SKM-1 treated with dmso at 0.1 percent for 144 hours (cell line): ENCODE results near the gene PODN.

ENCODE experiments used
- DNase-seq: peaks from one replicate; lab custom pipeline; 2025; ENCODE audit not compliant: unreplicated experiment; lab: John Stamatoyannopoulos, UW

Gene PODN

DNA sequence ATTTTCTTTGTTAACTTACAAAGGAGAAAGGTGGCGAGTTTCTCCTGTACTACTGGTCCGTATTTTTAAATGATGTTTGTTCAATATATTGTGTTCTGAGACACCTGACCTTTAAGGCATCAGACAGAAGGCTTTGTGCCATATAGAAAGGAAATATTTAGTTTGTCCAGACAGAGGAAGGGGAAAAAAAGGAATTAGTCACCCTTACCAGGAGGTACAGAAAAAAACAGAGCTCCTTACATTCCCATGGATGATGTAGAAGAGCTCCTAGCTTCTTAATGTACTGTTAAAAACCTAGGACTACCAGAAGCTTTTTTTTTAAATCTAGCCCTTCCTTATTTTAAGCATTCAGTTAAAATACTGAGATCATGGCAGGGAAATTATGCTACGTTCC is 12.4 kb upstream of the PODN start:
- DNase-seq: no peak

DNA sequence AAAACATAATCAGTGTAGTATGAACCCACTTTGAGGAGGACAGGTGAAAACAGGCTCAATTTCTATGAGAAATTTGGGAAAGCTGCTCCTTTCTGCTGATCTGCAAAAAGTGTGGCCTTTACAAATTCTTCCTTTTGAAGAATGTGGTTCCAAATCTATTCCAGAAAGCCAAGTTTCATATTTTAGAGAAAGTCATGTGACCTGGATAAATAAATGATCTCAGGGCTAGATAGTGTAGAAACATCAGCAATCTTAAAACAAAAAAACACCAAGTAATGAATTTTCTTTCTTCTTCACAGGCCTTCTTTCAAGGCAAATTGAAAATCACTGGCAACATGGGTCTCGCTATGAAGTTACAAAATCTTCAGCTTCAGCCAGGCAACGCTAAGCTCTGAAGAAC is 11.7 kb upstream of the PODN start:
- DNase-seq: no peak

DNA sequence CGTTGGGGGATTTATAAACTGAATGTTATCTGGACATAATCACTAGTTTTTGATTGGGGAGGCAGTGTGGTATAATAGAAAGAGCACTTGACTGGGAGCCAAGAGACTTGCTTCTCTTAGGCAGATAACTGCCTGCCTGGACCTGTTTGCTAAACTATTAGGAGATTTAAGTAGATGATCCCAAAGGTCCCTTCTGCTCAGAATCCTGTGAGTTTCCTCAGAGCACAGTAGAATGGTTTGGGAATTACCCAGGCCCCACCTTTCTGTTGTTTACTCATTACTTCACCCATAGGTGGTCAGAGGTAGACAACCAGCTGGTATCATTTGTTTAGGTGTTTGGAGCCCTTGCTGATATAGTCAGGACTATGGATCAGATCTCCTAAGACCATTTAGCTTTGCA is 10.3 kb upstream of the PODN start:
- no peak for DNase-seq

DNA sequence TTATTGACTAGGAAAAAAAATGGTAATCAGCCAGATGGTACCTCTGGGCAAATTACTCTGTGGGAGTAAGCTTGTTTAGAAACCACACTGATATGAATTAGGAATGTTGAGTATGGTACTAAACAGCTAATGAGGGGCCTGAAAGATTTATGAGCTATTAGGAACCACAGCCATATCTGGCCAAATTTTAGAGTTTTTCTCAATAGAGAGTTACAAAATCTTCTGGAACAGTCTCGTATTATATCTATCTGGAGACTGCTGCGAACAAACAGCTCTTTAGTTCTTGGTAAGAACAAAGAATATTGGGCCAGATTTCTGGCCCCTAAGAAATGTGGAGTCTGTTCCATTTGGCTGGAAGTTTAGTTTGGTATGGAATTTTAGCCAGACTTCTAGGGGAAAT is 4.9 kb upstream of the PODN start:
- DNase-seq: no peak

DNA sequence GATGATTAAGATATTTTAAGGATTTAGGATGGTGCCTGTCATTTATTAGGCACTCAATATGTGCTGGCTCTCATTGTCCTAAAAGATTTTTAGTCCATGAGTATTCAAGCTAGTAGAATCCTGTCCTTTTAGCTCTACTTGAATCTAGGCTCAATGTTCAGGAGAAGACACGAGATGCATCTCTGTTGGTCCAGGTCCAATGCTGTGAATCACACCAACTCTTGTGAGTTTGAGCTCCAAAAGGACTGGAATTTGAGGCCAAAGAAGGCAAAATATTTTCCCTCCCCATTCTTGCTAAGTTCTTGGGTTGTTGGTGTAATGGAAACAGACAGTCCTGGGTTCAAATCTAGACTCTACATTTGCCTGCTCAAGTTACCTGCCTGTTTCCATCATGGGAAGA is 1.4 kb upstream of the PODN start:
- DNase-seq: no peak

DNA sequence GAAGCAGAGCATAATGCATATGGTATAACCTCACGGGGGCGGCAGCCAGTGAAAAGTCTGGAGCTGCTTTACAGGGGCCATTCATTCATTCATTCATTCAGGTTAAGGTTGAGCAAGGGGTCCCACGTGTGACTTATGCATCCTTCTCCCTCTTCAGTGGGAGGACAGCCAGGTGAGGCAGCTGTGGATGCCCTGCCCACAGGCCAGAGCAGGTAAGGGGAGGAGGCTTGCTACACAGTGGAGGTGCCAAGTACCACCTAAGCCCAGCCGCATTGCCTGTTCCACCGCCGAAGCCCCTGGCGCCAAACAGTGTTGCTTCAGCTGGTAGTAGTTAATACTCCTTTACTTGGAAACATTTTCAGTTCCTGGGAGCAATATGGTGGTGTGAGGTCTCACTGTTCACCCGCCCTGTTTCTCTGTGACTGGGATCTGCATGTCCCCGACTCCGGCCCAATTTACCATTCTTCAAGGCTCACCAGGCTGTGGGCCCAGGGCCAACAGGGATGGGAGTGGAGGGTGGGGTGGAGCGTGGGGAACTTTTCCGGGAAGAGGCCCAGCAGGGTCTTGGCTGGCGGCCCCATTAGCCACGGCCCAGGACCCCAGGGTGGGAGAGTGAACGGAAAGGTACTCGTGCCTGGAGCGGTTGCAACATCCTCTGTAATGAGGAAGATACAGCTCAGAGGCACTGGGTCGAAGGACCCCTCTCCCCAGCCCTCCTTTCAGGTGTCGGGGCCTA is 722 bp upstream of the PODN start:
- no peak for DNase-seq

DNA sequence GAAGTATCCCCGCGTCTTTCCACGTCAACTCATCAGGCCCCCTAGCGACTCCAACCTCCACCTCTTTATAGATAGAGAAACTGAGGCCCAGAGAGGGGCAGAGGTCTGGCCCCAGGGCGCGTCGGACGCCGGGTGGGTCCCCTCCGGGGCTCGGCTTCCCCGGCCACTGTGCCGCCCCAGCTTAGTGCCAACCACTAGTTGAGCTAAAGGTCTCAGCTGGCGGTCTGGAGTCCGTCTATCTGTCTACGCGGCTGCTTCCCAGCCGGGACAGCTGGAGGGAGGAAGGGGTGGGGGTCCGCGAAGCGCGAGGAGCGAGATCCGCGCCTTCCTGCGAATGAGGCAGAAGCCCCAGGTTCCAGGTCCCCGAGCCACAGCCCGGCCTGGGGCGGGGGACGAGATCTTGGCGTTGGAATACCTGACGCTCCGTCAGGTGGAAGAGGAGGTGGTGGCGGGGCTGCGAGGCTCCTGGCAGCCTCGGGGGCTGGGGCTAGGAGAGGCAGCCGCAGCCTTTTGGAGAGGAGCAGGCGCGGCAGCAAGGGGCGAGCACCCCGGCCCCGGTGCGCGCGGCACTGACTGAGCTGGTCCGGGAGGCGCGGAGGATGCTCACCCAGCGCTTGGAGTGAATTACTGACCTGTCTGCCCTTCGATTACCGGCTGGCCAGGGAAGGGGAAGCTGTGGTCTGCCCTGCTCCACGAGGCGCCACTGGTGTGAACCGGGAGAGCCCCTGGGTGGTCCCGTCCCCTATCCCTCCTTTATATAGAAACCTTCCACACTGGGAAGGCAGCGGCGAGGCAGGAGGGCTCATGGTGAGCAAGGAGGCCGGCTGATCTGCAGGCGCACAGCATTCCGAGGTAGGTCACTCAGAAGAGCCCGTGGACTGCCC is 937 bp downstream of the PODN start:
- DNase-seq: no peak

DNA sequence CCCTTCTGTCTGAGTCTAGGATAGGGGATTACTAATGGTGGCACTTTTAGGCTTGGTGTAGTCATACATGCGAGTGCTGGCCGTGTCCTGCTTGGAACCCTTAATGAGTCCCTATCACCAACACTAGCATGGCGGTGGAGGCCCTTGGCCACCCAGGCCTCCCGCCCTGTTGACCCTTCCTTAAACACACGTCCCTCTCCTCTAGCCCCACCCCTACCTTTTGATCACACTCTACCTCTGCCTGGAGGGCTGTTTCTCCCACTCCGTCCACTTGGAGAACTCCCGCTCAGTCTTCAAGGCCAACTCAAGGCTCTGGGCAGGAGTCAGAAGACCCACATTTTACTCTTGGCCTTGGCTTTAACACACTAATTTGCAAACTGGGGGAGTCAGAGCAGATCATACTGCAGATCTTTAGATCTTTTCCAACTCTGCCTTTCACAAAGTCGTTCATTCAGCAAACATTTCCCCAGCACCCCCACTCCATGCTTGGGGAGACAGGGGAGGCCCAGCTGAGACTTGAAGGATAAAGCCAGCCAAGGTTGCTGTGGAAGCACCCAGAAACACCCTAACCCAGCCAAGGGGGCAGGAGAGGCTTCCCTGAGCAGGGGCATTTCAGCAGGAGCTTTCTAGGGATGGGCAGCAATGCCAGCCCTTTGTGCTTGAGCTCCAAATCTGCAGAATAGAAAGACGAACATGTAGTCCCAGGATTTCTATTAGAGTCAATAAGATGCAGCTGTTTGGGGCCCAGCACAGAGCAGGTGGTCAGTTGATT is 1.9 kb downstream of the PODN start:
- DNase-seq: no peak

DNA sequence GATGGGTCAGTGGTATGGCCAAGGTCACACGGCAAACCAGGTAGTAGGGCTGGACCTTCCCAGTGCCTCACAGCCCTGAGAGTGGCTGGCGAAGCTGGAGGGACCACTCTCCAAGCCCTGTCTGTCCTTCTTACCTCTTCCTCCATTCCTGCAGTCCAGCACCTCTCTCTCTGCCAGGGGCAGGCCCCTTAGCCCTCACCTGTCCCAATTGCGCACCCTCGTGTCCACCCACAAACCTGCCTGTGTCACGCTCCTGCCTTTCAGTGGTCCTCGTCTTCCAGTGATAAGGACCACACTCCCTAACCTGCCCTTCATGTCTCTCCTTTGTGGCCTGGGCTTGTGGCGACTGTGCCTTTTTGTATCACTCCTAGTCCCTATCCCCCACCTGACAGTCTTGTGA is 3.4 kb downstream of the PODN start:
- DNase-seq: no peak

DNA sequence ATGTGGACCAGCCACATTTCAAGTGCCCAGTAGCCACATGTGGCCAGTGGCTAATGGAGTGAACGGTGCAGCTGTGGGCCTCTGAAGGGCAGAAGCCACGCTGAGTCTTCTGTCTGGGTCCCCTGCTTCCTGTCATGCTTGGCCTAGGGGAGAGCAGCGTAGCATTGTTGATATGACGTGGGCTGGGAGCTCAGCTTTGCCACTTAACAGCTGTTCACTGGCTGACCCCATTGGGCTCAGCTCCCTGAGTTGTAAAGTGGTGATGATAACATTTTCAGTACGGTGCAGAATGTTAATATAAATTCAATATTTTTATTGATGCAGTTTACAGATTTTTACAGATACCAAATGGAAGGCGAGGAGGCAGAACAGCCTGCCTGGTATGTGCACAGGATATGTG is 4.5 kb downstream of the PODN start:
- DNase-seq: no peak

DNA sequence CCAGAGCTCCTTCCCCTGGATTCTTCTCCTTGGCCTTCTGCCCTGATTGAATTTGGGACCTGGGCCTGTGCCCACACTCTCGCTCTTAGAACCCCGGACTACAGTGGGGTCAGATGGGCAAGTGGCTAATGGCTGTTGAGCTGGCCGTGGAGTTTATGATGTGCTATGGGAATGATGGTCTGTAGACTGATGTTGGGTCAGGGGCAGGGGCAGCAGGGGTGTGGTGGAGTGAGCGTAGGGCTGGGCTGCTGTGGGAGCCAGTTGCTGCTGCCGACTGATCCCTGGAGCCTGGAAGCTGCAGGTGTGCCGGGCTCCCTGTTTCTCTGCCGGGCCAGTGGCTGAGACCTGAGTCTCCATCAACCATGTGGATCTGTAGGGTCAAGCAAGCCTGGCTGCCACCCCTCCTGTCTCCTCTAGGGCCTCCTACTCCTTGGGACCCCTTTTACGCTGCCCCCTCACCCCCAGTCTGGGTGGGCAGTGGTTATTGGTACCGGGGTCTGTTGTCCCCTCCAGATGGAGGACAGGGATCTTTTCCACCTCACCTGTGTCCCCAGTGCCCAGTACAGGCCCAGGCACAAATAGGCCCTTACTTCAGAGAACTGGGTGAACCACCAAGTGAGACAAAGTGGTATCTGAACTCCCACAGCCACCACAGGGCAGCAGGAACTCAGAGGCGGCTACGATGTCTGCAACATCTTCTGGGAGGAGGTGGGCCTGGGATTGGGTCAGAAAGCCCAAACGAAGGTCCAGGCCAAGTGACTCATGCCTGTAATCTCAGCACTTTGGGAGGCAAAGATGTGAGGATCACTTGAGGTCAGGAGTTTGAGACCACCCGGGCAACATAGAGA is 5.1 kb downstream of the PODN start:
- DNase-seq: no peak

DNA sequence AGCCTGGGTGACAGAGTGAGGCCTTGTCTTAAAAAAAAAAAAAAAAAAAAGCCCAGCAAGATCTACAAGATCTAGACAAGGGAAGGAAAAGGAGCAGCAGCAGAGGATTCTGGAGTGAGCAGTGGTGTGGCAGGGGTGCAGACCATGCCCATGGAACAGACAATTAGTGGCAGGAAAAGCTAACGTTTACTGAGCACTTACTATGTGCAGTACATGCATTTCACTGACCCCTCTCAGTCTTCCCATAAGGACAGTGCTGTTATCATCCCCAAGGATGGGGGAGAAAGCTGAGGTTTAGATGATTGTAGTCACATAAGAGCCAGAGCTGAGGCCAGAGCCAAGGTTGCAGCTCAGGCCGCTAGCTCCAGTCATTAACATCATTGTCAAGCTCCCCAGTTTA is 5.9 kb downstream of the PODN start:
- DNase-seq: no peak

DNA sequence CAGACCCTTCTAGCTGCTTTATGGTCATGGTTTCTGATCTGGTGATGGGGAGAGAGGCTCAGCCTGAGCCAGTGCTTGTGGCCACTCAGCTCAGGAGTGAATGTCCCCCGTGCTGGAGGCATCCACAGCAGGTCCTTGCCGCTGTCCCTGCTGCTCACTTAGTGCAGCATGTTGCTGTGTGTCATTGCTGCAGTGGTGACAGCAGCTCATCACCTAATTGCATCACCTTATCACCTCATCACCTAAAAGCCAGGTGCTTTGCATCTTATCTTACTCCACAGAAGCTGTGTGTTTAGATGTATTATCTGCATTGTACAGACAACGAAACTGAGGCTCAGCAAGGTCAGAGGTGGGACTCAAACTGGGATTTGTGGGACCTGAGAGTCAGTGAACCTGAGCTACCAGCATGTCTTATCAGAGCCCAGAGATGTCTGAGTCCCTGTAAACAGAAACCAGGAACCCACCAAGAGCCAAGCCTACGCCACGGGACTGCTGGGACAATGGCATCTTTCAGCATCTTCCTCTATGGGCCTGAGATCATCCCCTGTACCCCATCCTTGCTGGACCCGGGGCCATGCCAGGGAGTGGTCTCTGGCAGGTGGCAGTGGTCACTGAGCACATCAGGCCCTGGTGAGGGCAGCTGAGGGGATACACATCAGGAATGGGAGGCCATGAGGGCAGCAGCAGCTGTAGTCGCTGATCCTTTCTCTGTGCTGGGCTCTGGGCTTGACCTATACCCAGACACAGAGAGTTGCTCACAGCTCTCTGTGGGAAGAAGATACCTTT is 6.5 kb downstream of the PODN start:
- DNase-seq: no peak

DNA sequence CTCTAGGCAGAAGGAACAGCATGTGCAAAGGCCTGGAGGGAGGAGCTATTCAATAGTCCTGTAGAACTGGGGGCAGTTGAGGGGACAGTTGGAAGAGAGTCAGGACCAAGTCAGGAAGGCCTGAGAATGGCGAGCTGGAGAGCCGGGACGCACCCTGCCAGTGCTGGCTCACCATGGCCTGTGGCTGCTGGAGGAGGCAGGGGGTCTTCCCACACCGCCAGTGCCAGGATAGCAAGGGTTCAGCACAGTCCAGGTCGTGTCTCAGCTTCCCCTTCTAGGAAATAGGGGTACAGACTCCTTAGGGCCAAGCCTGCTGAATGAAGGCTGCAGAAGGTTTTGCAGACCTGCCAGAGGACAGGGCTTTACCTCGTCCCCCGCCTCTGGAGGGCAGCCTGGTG is 7.3 kb downstream of the PODN start:
- no peak for DNase-seq

DNA sequence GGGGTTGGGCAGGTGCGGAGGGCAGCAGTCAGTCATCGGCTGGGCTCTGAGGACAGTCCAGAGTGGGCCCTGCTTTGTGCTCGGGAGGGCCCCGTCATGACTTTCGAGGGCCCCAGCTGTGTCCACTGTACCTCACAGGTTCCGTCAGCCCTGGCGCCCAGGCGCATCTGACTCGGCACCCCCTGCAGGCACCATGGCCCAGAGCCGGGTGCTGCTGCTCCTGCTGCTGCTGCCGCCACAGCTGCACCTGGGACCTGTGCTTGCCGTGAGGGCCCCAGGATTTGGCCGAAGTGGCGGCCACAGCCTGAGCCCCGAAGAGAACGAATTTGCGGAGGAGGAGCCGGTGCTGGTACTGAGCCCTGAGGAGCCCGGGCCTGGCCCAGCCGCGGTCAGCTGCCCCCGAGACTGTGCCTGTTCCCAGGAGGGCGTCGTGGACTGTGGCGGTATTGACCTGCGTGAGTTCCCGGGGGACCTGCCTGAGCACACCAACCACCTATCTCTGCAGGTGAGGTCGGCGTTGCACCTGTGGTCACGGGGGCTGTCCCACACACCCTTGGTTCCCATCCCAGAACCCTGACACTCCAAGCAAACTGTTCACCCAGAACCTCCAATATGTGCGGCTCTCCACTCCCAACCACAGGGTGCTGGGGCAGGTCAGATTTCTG is 7.8 kb downstream of the PODN start:
- DNase-seq: no peak

DNA sequence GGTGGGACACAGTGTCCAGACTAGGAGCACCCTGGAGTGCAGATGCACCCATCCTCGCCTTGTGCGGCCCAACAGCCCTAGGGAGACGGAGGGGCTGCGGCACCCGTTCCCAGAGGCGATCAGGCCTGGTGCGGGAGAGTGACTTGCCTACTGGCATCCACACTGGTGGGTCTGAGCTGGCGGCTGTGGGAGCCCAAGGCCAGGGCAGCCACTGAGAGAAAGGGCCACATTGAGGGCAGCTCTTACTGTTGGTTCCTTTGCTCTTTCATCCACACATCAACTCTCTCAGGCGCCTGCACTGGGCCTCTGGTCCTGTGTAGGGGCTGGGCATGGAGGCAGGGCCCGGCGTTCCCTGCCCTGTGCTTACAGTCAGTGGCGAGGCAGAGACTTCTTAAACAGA is 8.6 kb downstream of the PODN start:
- DNase-seq: no peak

DNA sequence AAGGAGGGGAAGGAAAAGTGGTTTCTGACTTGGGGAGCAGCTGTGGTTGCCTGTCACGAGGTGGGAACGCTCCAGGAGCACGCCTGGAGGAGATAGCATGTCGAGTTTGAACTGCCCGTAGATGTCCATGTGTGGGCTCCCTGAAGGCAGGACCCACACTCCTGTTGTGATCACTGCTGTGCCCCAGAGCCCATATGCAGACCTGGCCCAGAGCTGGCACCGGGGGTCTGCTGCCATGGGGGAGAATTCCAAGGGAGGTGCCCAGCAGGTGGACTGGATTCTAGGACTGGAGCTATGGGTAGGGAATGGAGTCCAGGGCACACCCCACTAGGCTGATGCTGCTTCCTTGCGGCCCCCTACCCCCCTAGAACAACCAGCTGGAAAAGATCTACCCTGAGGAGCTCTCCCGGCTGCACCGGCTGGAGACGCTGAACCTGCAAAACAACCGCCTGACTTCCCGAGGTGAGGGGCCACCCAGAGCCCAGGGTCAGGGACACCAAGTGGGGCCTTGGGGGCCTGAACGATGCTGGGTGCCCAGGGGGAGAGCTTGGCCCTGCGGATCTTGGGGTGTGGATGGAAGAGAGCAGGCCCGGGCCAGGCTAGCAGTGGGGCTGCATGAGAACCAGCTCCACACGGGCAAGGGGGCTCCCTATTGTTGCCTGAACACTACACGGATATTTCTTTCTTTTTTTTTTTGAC is 9.3 kb downstream of the PODN start:
- no peak for DNase-seq

DNA sequence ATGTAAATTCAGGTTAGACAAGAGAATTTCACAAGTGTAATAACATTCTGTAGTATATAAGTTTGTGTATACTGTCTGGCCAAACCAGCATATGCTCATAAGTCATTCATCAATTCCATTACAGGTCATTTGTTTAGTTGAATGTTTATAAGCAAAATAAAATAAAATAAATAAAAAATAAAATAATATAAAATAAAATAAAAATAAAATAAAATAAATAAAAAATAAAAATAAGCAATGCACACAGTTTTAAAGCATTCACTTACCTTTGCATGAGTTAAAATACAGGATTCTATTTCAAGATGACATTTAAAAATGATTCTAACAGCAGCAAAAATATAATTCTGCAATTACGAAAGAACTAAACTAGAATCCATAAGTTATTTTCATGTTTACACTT is 9.9 kb downstream of the PODN start:
- DNase-seq: no peak

DNA sequence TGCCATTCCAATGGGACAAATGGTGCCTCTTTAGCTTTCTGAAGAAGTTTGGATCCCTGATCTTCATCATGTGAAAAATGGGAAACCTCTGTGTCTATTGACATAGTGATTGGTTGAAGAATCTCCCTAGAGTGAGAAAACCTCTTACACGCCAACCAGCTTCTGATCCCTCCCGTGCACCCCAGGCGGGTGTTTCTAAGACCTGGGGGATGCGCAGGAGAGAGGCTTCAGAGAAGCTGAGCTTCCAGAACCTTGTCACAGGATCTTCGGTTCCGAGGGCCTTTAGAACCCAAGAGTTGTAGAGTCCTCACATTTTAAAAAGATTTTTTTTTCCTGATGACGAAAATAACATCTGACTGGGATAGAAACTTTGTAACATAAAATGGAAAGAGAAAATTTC is 11.3 kb downstream of the PODN start:
- no peak for DNase-seq
